HG03280 (cell line): ENCODE measurements around the gene PJVK.
A peak's percentile ranks its signal among the peaks of the same experiment; 100 is the strongest.
"Not testable (repeated sequence)": the region's sequence is repeated elsewhere in the genome, so short reads cannot be mapped to it uniquely, and the experiment has no call there.

ENCODE experiments used
- ATAC-seq: cut with Tn5 transposase; IDR thresholded peaks from one replicate; pipeline ENCODE4 v1.9.1; 2021; ENCODE audit warnings: mild to moderate bottlenecking, moderate library complexity; ENCODE audit not compliant: unreplicated experiment

The PJVK gene, protein sequence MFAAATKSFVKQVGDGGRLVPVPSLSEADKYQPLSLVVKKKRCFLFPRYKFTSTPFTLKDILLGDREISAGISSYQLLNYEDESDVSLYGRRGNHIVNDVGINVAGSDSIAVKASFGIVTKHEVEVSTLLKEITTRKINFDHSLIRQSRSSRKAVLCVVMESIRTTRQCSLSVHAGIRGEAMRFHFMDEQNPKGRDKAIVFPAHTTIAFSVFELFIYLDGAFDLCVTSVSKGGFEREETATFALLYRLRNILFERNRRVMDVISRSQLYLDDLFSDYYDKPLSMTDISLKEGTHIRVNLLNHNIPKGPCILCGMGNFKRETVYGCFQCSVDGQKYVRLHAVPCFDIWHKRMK

DNA sequence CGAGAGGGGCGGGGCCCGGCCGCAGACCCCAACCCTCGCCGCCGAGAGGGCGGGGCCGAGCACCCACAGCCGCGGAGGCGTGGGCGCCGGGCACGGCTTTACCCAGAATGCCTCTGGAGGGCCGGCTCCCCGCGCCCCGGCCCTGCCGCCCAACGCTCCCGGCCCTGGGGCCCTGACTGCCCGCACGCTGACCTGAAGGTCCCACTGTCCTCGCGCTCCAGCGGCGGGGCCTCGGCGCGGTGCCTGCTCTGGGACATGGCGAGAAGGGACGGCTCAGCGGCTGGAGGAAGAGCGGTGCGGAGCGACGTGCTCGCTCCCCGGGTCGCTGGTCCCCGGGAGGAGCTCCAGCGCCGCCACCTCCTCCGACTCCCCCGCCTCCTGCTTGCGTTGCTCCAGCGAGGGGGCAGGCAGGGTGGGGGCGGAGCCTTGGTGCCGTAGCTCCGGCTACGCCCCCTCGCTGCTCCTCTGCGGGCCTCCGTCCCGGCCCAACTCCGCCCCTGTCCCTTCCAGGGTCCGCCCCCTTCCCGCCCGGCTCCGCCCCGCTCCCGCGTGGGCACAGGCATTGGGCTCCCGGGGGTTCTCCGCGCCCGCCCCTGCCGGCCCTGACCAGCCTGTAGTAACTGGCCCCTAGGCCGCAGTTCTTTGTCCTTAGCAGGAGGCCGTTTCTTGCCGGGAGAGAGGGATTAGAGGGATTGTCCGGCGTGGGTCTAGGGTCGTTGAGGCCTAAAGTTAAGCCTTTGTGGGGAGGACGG, at the start of gene PJVK, which contains the start of gene PRKRA:
Gene PJVK, plus strand, starts transcription at position 605 of the 752 bp plus-strand sequence. CDS start 2,032 bp downstream, outside the sequence.
Gene PRKRA, minus strand, starts transcription at position 402 of the 752 bp plus-strand sequence. Its CDS starts 145 bp downstream, at position 257.
- peak; percentile 86 for ATAC-seq

DNA sequence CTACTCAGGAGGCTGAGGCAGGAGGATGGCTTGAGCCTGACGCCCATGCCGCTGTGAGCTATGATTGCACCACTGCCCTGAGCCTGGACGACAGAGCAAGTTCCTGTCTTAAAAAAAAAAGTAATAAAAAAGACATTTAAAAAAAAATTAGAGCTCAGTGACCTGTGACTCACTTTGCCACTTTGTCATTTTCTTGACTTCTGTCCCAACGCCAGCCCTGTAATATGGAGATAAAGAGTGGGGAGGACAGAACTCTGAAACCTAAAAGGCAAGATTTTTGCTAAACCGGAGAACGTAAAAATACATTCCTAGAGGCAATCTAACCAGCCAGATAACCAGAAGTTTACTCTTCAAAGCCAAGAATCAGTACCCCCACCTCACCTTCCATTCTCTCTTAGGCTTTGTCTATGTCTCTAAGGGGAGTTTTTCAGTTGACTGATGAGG, 49.2 kb upstream of the PJVK start:
- no peak for ATAC-seq

DNA sequence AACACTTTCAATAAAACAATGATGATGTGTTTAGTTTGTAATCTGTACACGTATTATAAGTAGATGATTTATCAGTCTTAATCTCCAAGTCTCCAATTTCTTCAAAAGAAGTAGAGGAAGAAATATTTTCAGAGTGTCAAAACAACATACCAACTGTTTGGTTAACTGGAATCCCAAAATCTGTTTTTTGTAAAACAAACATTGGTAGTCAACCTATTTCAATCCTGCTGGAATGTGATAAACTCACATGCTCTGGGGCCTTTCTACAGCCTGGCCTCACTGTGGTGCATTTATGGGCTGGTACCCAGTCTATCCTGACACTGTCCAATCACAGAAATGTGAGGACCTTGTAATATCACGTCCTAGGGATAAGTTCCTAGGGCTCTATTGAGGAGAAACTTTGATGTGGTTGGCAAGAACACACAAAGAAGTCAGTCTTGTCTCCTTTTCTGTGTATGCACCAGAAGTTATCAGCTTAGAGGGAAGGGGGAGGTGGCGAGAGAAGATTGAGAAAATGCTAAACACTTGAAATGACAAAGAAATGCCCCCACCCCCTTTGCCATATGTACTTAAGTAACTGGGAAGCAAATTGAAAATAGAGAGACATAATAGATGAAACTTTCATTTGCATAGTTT, 47.4 kb upstream of the PJVK start:
- peak; percentile 33 for ATAC-seq

DNA sequence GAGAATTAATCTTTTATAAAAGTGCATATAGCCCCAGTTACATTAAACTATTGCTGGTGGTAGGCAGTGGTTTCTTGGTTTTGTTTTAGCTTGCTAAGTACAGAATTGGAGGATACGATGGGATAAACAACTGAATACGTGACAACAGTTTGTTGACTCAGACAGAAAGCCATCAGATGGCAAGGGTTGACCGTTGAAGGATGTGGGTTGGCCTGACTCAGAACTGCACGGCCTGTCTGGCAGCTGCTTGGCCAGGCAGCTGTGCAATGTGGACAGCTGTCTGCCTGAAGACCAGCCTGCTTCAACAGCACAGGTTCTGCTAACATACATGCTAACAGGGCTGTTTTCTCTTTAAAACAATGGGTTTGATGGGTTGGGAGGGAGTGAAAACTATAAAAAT, 46.8 kb upstream of the PJVK start:
- ATAC-seq: peak; percentile 100

DNA sequence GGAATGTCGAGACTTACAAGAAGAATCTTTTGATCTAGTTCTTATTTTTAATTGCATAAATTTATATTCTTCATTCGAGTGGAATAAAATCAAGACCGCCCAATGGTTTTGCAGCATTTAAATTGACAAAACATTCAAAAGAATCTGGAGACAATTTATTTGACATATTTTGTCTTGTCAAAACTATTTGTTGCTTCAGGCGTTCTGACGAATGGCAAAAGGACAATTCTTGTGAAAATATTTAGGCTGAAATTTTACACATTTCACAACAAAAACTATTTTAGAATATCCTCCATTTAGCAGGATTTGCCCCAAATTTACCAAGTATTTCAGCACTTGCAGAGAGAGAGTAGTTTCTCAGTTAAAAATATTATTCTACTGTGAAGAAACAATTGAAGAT, 41.9 kb upstream of the PJVK start:
- no peak for ATAC-seq

DNA sequence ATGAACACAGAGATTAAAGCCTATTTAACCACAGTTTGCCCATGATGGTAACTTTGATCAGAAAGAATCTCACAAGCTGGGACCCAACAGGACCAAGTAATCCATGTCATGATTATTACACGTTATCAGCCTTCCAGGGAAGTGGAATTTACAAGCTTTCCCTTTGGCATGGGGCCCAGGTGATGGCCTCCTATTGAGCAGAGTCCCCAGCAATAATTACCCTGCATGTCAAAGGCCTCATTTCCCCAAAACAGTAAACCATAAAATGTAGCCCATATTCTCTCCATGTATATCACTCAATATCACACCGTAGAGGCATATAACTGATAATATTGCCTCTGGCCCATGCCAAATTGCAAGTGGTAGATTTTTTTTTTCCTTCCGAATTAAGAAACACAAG, 39.1 kb upstream of the PJVK start:
- no peak for ATAC-seq

DNA sequence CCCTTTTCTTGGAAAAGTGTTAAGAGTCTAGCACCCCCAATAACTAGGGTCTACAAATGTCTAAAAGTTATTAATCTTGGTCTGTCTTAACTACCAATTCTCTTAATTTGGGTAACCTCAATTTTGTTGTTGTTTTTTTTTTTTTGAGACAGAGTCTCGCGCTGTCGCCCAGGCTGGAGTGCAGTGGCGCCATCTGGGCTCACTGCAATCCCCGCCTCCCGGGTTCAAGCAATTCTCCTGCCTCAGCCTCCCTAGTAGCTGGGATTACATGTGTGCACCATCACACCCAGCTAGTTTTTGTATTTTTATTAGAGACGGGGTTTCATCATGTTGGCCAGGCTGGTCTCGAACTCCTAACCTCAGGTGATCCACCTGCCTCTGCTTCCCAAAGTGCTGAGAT, 38.7 kb upstream of the PJVK start:
- ATAC-seq: not testable (repeated sequence)

DNA sequence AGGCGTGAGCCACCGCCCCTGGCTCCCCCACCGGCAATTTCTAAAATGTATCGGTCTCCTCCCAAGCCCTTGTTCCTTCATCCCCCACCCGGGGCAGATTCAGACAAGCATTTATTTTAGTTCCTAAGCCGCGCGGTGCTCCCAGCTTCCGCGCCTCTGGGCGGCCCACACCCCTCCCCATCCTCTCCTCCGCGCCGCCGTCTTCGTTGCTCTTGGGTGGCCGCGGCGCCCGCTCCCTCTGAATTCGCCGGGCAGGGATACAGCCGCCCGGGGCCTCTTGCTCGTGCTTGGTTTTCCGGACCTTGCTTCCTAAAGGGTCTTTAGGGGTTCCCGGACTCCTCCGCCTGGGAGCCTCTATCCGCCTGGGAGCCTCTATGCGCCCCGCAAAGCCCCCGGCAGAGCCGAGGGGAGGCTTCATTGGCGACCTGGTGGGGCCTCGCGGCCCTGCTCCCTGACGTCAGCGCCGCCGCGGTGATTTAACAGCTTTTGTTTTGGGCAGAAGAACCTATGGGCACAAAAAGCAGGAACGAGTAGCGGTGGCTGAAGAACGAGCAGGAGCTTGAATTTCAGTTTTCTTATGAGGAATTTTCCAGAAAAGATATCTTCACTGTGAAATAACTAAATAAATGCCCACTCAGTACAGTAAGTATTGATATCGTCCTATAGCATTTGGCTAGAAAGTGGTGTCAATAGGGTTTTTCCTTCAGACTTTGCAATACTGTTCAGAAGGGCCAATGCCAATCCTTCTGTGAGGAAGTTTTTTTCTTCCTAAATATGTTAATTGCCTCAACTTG, 37.5 kb upstream of the PJVK start:
- peak; percentile 73 for ATAC-seq

DNA sequence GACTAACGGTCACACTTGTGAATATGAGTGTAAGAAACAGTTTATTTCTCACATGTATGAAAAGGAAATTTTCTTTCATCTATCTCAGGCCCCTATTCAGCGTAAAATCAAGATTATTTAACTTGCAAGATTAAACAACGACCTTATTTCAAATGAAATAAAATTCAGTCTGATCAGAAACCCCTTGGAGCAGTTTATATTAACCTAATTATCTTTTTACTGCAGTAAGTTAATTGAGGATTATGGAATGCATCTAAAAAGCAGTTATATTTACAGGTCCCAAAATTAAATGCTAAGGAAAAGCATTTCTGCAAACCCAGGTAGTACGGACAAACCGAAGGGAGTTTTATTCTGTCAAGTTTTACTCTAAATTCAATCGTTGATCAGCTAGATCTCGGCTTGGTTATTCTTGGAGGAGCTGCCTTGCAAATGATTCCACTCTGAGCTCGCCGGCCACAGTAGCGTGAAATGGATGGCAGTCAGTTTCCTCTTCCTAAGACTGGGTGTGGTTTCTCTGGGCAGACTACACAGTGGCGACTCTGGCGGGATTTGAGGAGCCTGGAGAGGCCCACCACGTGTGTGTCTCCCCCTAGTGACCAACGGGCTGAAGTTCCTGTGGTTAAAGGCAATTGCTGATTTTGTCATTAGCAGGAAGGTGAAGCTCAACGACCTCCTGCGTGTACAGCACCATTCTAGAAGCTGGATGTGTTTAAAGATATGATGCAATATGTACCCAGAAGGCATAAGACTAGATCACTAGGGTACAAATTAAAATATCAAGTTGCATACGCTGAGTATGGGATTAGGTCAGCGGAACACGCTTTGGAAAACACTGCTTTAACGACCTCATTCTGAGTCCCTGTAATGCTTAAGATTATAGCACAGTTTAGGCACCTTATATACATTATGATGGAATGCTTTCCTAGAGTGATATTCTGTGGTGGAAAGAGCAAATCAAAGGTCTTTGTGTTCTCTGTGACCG, 36.6 kb upstream of the PJVK start:
- ATAC-seq: peak; percentile 76

DNA sequence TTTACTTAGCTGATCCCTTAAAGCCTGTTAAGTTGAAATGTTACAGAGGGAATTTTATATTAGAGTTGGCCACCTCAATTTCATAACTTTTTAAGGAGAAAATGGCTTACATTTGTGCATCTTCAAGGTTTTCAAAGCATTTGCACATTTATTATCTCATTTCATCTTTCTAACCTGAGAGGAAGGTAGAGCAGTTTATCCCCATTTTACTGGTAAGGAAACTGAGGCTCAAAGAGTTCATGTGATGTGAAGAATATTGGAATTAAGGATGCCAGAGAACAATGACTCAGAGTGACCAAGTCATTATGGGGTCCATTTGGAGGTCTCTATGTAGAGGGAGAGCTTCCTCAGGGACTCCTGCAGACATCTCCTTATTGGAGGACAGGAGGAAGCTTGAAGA, 35.2 kb upstream of the PJVK start:
- ATAC-seq: no peak

DNA sequence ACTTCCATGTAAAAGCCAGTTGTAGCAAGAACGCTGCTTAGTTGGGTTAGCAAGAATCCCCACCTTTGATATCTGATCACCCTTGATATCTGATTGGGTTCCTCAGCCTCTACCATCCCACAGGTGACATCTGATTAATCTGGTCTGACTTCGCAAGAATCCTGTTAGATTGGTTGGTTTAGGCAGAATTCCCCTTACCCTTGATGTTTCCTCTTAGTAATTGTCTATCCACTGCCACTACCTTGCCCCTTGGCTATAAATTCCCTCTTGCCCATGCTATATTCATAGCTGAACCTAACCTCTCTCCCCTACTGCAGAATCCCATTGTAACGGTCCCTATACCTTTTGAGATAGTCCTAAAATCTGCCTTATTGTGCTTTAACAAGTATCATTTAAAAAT, 33.3 kb upstream of the PJVK start:
- no peak for ATAC-seq

DNA sequence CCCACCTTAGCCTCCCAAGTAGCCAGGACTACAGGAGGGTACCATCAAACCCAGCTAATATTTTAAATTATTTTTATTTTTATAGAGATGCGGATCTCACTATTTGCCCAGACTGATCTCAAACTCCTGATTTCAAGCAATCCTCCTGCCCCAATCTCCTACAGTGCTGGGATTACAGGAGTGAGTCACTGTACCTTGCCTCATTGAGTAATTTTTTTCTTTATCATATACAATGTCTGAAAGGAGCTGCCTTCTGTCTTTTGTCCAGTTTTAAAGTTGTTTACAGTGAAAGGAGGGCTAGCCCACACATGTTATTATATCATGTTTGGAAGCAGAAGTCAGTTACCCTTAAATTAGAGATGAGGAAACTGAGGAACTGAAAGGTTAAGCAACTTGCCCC, 32.8 kb upstream of the PJVK start:
- ATAC-seq: no peak

DNA sequence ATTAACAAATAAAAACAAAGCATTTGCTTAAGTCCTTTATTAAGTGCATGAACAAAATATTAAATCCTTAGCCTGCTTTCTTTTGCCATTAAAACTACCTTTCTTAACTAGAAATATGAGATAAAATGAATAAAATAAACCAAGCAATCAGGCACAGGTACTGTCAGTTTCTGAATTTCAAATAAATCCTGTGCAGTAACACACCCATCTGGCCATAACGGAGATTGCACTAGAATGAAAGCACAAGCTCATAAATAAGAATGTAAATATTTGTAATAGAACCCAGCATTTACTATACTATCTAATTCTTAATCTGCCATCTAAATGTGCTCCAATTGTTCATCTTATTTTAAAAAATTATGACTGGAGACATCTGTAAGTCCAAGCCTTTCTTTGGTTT, 32.1 kb upstream of the PJVK start:
- no peak for ATAC-seq

DNA sequence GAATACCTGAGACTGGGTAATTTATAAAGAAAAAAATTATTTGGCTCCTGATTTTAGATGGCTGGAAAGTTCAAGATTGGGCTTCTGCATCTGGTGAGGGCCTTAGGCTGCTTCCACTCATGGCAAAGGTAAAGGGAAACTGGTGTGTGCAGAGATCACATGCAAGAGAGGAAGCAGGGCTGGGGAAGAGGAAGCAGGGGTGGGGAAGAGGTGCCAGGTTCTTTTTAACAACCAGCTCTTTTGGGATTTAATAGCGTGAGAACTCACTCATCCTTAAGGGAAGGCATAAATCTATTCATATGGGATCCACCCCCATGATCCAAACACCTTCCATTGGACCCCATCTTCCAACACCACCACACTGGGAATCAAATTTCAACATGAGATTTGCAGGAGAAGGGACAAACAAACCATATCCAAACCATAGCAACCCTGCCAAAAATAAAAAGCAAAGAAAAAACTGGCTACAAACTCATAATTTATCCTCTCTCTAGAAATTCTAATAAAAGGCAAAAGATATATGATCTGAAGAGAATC, 30.6 kb upstream of the PJVK start:
- no peak for ATAC-seq

DNA sequence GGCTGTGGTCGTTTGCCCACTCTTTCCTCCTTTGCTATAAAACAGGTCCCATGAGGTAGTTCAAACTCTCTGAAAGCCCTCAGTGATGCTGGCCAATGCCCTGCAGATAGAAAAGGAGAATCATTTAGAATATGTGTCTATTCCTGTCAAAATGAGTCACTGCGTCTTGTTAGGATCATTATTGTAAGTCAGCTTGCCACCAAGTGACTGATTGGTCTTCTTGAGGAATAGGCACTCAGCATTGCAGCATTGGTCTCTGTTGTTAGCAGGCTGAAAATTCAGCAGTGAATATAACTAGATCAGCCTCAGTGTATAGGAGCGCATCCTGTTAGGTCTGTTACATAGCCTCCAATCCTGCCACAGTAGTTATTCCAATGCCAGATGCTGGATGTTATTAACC, 29.1 kb upstream of the PJVK start:
- ATAC-seq: no peak

DNA sequence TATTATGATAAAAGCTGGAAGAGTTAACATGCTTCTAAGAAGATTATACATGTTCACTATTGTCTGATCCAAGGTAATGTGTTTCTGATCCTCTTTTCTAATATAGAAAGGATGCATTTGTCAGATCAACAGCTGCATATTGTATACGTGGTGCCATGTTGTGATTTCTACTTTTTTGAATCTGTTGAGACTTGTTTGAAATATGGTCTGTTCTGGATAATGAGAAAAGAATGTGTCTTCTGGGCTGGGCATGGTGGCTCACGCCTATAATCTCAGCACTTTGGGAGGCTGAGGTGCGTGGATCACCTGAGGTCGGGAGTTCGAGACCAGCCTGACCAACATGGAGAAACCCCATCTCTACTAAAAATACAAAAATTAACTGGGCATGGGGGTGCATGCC, 27.4 kb upstream of the PJVK start:
- not testable (repeated sequence) for ATAC-seq

DNA sequence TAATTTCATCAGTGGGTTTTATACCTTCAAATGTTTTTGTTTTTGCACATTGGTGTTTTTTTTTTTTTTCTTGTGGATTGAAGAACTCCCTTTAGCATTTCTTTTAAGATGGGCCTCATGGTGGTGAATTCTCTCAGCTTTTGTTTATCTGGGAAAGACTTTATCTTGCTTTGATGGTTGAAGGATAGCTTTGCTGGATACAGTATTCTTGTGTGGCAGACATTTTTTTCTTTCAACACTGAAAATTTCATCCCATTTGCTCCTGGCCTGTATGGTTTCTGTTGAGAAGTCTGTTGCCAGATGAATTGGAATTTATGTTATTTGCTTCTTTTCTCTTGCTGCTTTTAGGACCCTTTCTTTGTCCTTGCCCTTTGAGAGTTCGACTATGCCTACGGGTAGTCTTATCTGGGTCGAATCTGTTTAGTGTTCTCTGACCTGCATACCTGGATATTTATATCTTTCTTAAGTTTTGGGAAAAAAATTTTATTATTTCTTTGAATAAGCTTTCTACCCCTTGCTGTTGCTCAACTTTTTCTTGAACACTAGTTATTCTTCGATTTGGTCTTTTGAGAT, 25.8 kb upstream of the PJVK start:
- ATAC-seq: no peak

DNA sequence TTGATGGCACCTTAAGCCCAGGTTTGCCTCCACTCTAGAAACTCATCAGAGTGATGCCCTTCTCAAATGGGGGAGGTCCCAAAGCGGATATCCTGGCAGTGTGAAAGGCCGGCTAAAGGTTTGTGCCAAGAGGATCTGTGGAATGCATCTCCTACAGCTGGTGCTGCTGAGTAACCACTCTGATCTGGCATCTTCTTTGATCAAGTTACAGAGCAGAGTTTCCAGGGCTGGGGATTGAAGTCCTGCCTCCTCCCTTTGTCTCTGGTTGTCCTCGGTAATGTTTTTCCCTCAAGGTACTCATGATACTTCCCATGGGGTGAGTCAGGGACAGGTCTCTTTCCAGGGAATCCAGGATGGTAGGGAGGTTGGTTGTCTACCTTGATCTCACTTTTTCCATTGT, 24.8 kb upstream of the PJVK start:
- ATAC-seq: no peak

DNA sequence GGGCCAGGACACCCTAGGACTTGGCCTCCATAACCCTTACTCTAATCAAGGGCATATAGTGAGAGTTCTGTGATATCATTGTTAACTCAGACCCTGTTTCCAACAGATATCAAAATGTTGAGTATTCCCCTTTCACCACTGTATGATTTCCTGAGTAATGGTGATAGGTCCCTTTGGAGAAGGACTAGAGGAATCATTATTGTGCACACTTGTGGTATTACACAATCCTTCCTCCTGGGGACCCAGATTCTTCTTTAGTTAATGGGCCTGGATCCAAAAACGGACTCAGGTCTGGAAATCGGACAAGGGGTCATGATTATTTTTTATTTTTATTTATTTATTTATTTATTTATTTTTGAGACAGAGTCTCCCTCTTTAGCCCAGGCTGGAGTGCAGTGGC, 23.7 kb upstream of the PJVK start:
- no peak for ATAC-seq
